CD8-positive, alpha-beta memory T cell (primary cell): Measurements from ENCODE around the gene ETV6. TPM values are rescaled to one million over a fixed set of nuclear protein-coding genes. Genes with fewer than 3 reads are reported as not detected.
A peak's percentile ranks its signal among the peaks of the same experiment; 100 is the strongest.

Source experiments
- CTCF ChIA-PET: fragments of 350-600 bp; sonication (Branson Sonifier 250); formaldehyde crosslinking; loops from one replicate; lab custom pipeline; 2021; ENCODE audit warnings: antibody characterized with exemption; lab: Charles Lee
- POLR2A ChIA-PET: fragments of 350-600 bp; sonication (Branson Sonifier 250); formaldehyde crosslinking; loops from one replicate; lab custom pipeline; 2021; ENCODE audit warnings: antibody characterized with exemption; lab: Charles Lee
- DNase-seq, 5 donors: peaks; one replicate each; pipeline versions ENCODE4 v3.0.0 to v3.0.0-alpha.2; 2020 to 2022; ENCODE audit warnings: mixed read lengths in 1 of 5
- H3K27ac ChIP-seq: one replicate; pipeline ENCODE4 v1.7.0; 2013; ENCODE audit warnings: low read depth, mild to moderate bottlenecking, low read length, moderate library complexity
- H3K27me3 ChIP-seq: 2 replicates; pipeline ENCODE4 v1.7.0; 2013; ENCODE audit warnings: low read length, mild to moderate bottlenecking; ENCODE audit not compliant: insufficient read depth, poor library complexity, severe bottlenecking
- H3K36me3 ChIP-seq: 2 replicates; pipeline ENCODE4 v1.7.0; 2013; ENCODE audit warnings: mild to moderate bottlenecking, low read length, moderate library complexity; ENCODE audit not compliant: insufficient read depth
- H3K4me1 ChIP-seq: 2 replicates; pipeline ENCODE4 v1.7.0; 2013; ENCODE audit warnings: mild to moderate bottlenecking, low read length, moderate library complexity; ENCODE audit not compliant: insufficient read depth
- H3K4me3 ChIP-seq: 2 replicates; pipeline ENCODE4 v1.7.0; 2013; ENCODE audit warnings: mild to moderate bottlenecking, low read length
- H3K9me3 ChIP-seq: 2 replicates; pipeline ENCODE4 v1.7.0; 2013; ENCODE audit warnings: mild to moderate bottlenecking, low read length
- H3K27ac Mint-ChIP-seq, 8 donors: one replicate each; pipeline ENCODE4 v1.8.0; 2020 to 2021; ENCODE audit warnings: mixed read lengths in 8 of 8, mild to moderate bottlenecking in 6 of 8, inconsistent platforms in 3 of 8, moderate library complexity in 3 of 8
- H3K27me3 Mint-ChIP-seq, 2 donors: one replicate each; pipeline ENCODE4 v1.8.0; 2020 to 2021; ENCODE audit warnings: mixed read lengths in 2 of 2, mild to moderate bottlenecking in 1 of 2, moderate library complexity in 1 of 2
- H3K36me3 Mint-ChIP-seq, 3 donors: one replicate each; pipeline ENCODE4 v1.8.0; 2020 to 2021; ENCODE audit warnings: mixed read lengths in 3 of 3, inconsistent platforms in 1 of 3, mild to moderate bottlenecking in 1 of 3
- H3K4me1 Mint-ChIP-seq, 3 donors: one replicate each; pipeline ENCODE4 v1.8.0; 2020 to 2021; ENCODE audit warnings: mixed read lengths in 3 of 3, inconsistent platforms in 1 of 3, mild to moderate bottlenecking in 1 of 3
- H3K4me3 Mint-ChIP-seq, 7 donors: one replicate each; pipeline ENCODE4 v1.8.0; 2020 to 2021; ENCODE audit warnings: mixed read lengths in 7 of 7, mild to moderate bottlenecking in 6 of 7, moderate library complexity in 4 of 7, inconsistent platforms in 2 of 7
- H3K9me3 Mint-ChIP-seq, 5 donors: one replicate each; pipeline ENCODE4 v1.8.0; 2020 to 2022; ENCODE audit warnings: mixed read lengths in 5 of 5, mild to moderate bottlenecking in 3 of 5, moderate library complexity in 2 of 5, inconsistent platforms in 1 of 5
- polyA plus RNA-seq: library from polyadenylated mRNA; unstranded; fragments of 300-500 nt; fragmentation: Illumina TruSeq; gene quantifications from one replicate; pipeline ENCODE4 v1.2.3, GENCODE V29; 2021
- total RNA-seq, 2 experiments: library from RNA; stranded (reverse); gene quantifications; one replicate each; pipeline ENCODE4 v1.2.3, GENCODE V29; 2021

Gene ETV6
- total and polyA plus RNA-seq, 3 experiments from 2014 or later = 6.0 to 51.5 (median 49.3) TPM

DNA sequence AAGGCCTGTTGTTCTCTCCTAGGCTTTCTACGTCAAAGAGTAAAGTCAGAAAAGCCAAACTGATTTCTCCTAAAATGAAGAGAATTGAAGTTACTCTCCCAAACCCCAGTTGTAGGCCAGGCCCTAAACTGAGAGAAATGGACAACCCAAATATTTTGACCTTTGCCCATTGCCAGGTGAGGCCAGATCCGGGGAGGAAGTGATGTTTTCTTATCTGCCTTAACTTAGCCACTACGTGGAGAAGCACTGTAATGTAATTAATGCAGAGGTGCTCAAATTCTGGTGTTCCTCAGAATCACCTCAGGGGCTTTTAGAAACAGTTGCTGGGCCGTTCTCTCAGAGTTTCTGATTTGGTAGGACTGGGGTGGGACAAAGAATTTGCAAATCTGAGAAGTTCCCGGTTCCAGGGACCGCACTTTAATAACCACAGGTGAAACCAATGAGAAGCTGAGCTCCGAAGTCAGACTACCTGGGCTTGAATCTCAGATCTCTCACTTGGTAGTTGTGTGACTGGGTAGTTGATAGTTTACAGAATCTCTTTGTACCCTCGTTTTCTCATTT, 73.2 kb downstream of the ETV6 start:
- no peak for DNase-seq
- Histone ChIP-seq H3K4me3 (no peak overlapping the region), H3K9me3 (no peaks in the 10 kb centered on the region), H3K27me3 (no peaks in the 10 kb centered on the region), H3K27ac (no peak overlapping the region), H3K36me3 (no peaks in the 10 kb centered on the region), H3K4me1 (peaks cover 16% of the 10 kb centered on the region)
- Mint-ChIP-seq H3K9me3 (peaks cover 0 to 2% (median 0%) of the 10 kb centered on the region in 5 donors), H3K4me1 (peaks cover 29 to 66% (median 55%) of the 10 kb centered on the region in 3 donors), H3K4me3 (no peak overlapping the region), H3K36me3 (peaks cover 2 to 7% (median 5%) of the 10 kb centered on the region in 3 donors), H3K27me3 (peaks cover 0 to 1% of the 10 kb centered on the region in 2 donors), H3K27ac (no peak overlapping the region)
- CTCF ChIA-PET = no interaction called here
- POLR2A ChIA-PET = no interaction called here

DNA sequence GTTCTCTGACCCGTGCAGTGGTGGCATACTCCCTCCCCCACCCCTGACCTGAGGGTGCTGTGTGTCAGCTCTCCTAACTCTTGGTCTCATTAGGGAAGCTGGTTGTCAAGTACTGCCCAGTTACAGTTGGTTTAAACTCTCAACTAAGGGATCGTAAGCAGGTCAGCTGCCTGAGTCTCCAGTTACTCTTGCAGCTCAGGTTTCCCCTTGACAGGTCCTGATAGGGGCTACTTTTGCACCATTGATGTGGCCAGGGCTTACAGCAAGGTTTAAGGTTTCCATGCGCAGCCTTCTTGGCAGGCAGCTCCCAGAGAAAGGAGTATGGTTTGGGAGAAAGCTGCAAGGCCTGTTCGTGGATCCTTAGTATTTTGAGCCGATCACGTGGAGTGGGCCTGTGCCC, 74.5 kb downstream of the ETV6 start:
- H3K27ac ChIP-seq = no peak overlapping the region
- POLR2A ChIA-PET = no interaction called here
- DNase-seq = no peak
- H3K4me3 ChIP-seq = no peak overlapping the region
- H3K27ac Mint-ChIP-seq = peak overlapping the region in 1 of 8 donors; percentile 11
- CTCF ChIA-PET = interaction anchor here (1.0 kb wide), 1 partner anchor 8 kb away, joined by 3 read pairs; no protein-coding TSS in a partner anchor
- H3K4me1 Mint-ChIP-seq = peaks cover 33 to 61% (median 53%) of the 10 kb centered on the region in 3 donors
- peaks cover 0 to 1% of the 10 kb centered on the region in 2 donors for H3K27me3 Mint-ChIP-seq
- H3K4me1 ChIP-seq = peaks cover 28% of the 10 kb centered on the region
- H3K4me3 Mint-ChIP-seq = no peak overlapping the region
- no peaks in the 10 kb centered on the region for H3K9me3 ChIP-seq
- no peaks in the 10 kb centered on the region for H3K27me3 ChIP-seq
- H3K36me3 ChIP-seq = no peaks in the 10 kb centered on the region
- peaks cover 0 to 2% (median 0%) of the 10 kb centered on the region in 5 donors for H3K9me3 Mint-ChIP-seq
- H3K36me3 Mint-ChIP-seq = peaks cover 0 to 5% (median 5%) of the 10 kb centered on the region in 3 donors

DNA sequence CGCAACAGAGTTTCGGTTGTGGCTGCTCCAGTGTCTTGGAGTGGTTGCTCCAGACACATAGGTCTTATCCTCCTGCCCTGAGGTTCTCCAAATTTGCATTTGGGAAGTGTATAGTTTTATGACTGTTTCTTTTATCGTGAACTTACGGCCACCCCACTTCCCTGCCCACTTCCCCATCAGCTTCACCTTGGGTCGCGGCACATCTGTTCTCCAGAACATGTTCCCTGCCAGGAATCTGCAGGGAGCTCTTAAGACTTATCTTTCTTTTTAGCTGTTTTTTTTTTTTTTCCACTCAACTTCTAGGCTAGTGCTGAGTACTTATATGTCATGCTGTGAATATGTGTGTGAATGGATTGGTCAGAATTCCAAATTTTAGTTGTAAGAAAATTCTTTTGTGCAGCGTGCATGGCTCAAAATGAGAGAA, 75.4 kb downstream of the ETV6 start:
- no peak for DNase-seq
- Histone ChIP-seq H3K9me3 (no peaks in the 10 kb centered on the region), H3K27ac (no peak overlapping the region), H3K27me3 (no peaks in the 10 kb centered on the region), H3K4me1 (peaks cover 37% of the 10 kb centered on the region), H3K36me3 (no peaks in the 10 kb centered on the region), H3K4me3 (no peak overlapping the region)
- ChIA-PET CTCF (no interaction called here), POLR2A (interaction anchor here (0.6 kb wide), 1 partner anchor 9 kb away, joined by 3 read pairs; no protein-coding TSS in a partner anchor)
- H3K4me3 Mint-ChIP-seq = no peak overlapping the region
- peaks cover 30 to 60% (median 53%) of the 10 kb centered on the region in 3 donors for H3K4me1 Mint-ChIP-seq
- H3K36me3 Mint-ChIP-seq = peaks cover 0 to 6% (median 5%) of the 10 kb centered on the region in 3 donors
- H3K27me3 Mint-ChIP-seq = peaks cover 0 to 1% of the 10 kb centered on the region in 2 donors
- peak overlapping the region in 2 of 8 donors; percentile 5 to 71 for H3K27ac Mint-ChIP-seq
- peaks cover 0 to 2% (median 0%) of the 10 kb centered on the region in 5 donors for H3K9me3 Mint-ChIP-seq

DNA sequence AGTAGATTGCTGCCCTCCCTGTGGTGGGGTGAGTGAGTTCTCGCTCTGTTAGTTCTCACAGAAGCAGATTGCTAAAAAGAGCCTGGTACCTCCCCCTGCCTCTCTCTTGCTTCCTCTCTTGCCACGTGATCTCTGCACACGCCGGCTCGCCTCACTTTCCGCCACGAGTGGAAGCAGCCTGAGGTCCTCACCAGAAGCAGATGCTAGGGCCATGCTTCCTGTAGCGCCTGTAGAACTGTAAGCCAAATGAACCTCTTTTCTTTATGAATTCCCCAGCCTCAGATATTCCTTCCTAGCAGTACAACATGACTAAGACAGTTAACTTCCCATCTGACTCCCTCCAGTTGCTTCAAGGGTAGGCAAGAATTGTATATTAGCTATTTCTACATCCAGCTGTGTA, 76.2 kb downstream of the ETV6 start:
- Mint-ChIP-seq H3K4me1 (peaks cover 32 to 66% (median 56%) of the 10 kb centered on the region in 3 donors), H3K27me3 (peaks cover 0 to 1% of the 10 kb centered on the region in 2 donors), H3K9me3 (peaks cover 0 to 2% (median 0%) of the 10 kb centered on the region in 5 donors), H3K4me3 (no peak overlapping the region), H3K27ac (peak overlapping the region in 4 of 8 donors; percentile 1 to 56 (median 21)), H3K36me3 (peaks cover 0 to 6% (median 5%) of the 10 kb centered on the region in 3 donors)
- Histone ChIP-seq H3K36me3 (no peaks in the 10 kb centered on the region), H3K9me3 (no peaks in the 10 kb centered on the region), H3K27me3 (no peaks in the 10 kb centered on the region), H3K4me1 (peaks cover 45% of the 10 kb centered on the region), H3K27ac (no peak overlapping the region), H3K4me3 (no peak overlapping the region)
- ChIA-PET CTCF (no interaction called here), POLR2A (no interaction called here)
- DNase-seq = no peak

DNA sequence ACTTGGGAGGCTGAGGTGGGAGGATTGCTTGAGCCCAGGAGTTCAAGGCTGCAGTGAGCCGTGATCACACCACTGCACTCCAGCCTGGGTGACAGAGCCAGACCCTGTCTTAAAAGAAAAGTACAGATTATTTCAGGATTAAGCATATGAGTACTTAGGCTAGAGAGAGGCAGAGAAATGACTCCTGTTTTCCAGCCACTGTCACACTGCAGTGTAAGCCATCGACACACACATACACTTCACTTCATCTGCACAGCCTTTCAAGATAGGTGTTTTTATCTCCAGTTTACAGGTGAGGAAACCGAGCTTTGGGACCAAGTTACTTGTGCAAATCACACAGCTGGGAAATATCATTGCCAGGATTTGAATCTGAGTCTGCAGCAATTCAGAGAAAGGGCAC, 77.2 kb downstream of the ETV6 start:
- Histone ChIP-seq H3K4me1 (peaks cover 55% of the 10 kb centered on the region), H3K27me3 (no peaks in the 10 kb centered on the region), H3K27ac (no peak overlapping the region), H3K9me3 (no peaks in the 10 kb centered on the region), H3K4me3 (no peak overlapping the region), H3K36me3 (no peaks in the 10 kb centered on the region)
- Mint-ChIP-seq H3K36me3 (peaks cover 0 to 6% (median 5%) of the 10 kb centered on the region in 3 donors), H3K9me3 (peaks cover 0 to 2% (median 0%) of the 10 kb centered on the region in 5 donors), H3K27me3 (peaks cover 0 to 1% of the 10 kb centered on the region in 2 donors), H3K4me3 (peak overlapping the region in 3 of 7 donors; percentile 1 to 46 (median 18)), H3K4me1 (peaks cover 41 to 67% (median 60%) of the 10 kb centered on the region in 3 donors), H3K27ac (peak overlapping the region in 7 of 8 donors; percentile 4 to 86 (median 67))
- ChIA-PET CTCF (interaction anchor here (1.2 kb wide), 1 partner anchor 275 kb away, joined by 3 read pairs; no protein-coding TSS in a partner anchor), POLR2A (no interaction called here)
- no peak for DNase-seq

DNA sequence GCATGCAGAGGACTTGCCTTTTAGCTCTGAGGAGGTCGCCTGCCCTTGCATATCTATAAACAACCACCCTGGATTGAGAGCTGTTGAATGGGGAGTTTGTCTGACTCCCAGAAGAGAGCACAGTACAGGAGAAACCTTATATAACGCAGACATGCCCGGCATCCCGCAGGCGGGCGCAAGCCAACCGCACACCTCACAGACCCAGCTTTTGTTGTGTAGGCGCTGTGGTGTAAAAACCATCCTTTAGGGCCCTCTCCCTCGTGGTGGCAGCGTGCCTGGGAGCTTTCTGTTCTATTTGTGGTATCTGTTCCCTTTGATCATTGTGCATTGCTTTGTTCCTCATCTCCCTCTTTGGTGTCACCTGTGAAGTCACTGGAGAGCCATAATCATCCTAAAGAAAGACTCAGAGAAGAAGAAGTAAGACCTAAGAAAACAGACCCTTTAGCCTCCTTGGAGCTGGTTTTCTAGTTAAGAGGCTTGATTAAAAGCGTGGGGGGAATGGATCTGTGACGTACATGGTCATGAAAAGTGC, 77.7 kb downstream of the ETV6 start:
- peak in 2 of 5 donors; percentile 3 to 58 for DNase-seq
- peaks cover 0 to 2% (median 0%) of the 10 kb centered on the region in 5 donors for H3K9me3 Mint-ChIP-seq
- no peaks in the 10 kb centered on the region for H3K27me3 ChIP-seq
- H3K36me3 Mint-ChIP-seq = peaks cover 0 to 6% (median 5%) of the 10 kb centered on the region in 3 donors
- no peaks in the 10 kb centered on the region for H3K9me3 ChIP-seq
- H3K27ac ChIP-seq = no peak overlapping the region
- peak overlapping the region in 3 of 7 donors; percentile 1 to 46 (median 18) for H3K4me3 Mint-ChIP-seq
- H3K27ac Mint-ChIP-seq = peak overlapping the region; percentile 4 to 86 (median 64)
- CTCF ChIA-PET = interaction anchor here (1.2 to 1.5 kb wide), 2 partner anchors 36 to 275 kb away, joined by 3 read pairs; no protein-coding TSS in a partner anchor
- peaks cover 0 to 1% of the 10 kb centered on the region in 2 donors for H3K27me3 Mint-ChIP-seq
- POLR2A ChIA-PET = no interaction called here
- peaks cover 44 to 68% (median 65%) of the 10 kb centered on the region in 3 donors for H3K4me1 Mint-ChIP-seq
- H3K36me3 ChIP-seq = no peaks in the 10 kb centered on the region
- H3K4me1 ChIP-seq = peaks cover 60% of the 10 kb centered on the region
- no peak overlapping the region for H3K4me3 ChIP-seq

DNA sequence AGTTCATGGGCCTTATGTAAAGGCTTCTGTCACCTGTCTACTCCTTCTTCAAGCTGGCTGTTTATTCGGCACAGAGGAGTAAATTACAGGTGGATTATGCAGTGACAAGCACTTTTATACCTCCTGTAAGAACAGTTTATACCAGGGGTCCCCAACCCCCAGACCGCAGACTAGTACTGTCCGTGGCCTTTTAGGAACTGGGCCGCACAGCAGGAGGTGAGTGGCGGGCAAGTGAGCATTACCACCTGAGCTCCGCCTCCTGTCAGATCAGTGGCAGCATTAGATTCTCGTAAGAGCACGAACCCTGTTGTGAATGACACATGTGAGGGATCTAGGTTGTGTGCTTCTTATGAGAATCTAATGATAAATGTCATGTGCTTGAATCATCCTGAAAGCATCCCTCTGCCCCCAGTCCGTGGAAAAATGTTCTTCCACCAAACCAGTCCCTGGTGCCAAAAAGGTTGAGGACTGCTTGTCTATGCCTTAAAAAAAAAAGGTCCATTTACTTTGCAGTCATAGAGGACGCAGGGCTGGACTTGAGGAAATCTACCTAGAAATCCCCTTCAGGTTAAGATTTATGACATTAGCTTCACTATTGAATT, 78.8 kb downstream of the ETV6 start:
- CTCF ChIA-PET = interaction anchor here (1.5 kb wide), 1 partner anchor 35 kb away, joined by 3 read pairs; no protein-coding TSS in a partner anchor
- Histone ChIP-seq H3K27ac (no peak overlapping the region), H3K9me3 (no peaks in the 10 kb centered on the region), H3K36me3 (no peaks in the 10 kb centered on the region), H3K4me3 (no peak overlapping the region), H3K27me3 (no peaks in the 10 kb centered on the region), H3K4me1 (peaks cover 67% of the 10 kb centered on the region)
- Mint-ChIP-seq H3K4me3 (no peak overlapping the region), H3K36me3 (peaks cover 2 to 6% (median 5%) of the 10 kb centered on the region in 3 donors), H3K27ac (peak overlapping the region in 3 of 8 donors; percentile 8 to 44 (median 9)), H3K27me3 (peaks cover 0 to 1% of the 10 kb centered on the region in 2 donors), H3K9me3 (peaks cover 0 to 2% (median 0%) of the 10 kb centered on the region in 5 donors), H3K4me1 (peaks cover 48 to 74% (median 68%) of the 10 kb centered on the region in 3 donors)
- DNase-seq = no peak
- POLR2A ChIA-PET = no interaction called here
